Fibroblast of skin of right biceps (primary cell): Measurements from ENCODE around the gene SEL1L3.
"Not testable (repeated sequence)": the region's sequence is repeated elsewhere in the genome, so short reads cannot be mapped to it uniquely, and the experiment has no call there.

Experiments used
- DNase-seq: peaks from one replicate; pipeline ENCODE4 v3.0.0-alpha.2; 2013

SEL1L3 gene

DNA sequence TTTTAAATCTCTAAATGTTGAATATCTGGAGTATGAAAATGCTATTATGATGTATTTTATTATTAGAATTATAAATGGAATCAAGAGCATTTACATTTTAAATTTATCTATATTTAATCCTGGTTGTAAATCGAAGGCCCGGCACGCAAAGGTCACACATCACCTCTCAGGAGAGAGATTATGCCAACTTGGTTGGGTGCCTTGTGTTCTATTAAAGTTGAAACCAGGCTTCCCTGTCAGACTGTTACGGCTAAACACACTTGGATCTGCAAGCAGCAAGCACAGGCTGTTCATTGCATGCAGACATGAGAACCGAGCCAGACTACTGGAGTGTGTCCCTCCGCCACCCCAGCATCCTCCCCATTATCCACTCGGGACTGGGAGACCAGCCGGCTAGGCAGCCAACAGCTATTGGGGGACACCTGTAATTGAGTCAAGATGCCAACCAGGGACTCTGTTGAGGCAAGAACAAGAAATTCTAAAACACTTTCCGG, 16.4 kb upstream of the SEL1L3 start:
- DNase-seq, result no peak

DNA sequence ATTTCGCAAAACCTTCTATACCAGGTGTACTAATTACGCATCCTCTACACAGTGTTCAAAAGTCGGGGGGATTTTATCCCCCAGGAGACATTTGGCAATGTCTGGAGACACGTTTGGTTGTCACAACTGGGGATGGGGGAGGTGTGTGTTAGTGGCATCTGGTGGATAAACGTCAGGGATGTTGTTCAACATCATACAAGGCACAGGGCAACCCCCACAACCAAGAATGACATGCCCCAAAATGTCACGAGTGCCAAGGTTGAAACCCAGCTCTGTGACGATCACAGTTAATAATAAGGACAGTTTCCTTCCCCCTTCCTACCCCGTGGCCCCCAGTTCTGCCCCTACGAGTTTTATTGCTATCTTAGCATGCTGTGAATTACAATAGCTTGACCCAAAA, 15.9 kb upstream of the SEL1L3 start:
- DNase-seq, result no peak

DNA sequence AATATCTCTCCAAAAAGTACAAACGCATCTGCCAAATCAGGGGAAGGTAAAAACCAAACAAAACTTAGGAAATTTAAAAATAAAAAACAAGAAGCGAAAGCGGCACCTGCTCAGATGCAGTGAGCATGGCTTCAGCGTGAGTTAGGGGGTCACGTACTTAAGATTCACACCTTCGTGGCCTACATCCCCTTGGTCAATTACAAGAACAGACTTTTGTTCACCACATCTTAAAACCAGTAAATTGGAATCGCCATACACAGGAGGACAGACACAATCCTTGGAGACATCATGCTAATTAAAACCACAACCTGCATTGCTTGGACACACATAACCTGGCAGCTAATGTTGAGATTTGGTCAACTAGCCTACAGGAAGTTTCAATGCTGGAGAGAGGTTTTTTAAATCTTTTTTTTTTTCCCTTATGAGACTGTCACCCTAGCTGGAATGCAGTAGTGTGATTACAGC, 12.5 kb upstream of the SEL1L3 start:
- no peak for DNase-seq

DNA sequence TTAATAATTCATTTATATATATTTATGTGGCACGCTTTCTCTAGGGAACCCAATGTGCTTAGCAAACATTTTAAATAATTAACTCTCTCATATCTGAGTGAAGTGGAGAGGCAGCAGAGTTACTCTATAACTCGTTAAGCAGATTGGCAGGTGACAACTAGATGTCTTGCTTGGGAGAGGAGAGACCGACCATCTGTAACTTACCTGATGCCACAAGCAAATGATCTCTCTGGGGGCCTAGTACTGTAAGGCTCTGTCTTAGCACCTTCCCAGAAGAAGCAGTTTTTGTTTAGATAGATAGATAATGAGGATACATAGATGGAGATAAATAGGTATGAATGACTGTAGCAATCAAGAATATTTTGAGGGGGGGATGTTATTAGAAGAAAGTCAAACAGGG, 11.9 kb upstream of the SEL1L3 start:
- no peak for DNase-seq

DNA sequence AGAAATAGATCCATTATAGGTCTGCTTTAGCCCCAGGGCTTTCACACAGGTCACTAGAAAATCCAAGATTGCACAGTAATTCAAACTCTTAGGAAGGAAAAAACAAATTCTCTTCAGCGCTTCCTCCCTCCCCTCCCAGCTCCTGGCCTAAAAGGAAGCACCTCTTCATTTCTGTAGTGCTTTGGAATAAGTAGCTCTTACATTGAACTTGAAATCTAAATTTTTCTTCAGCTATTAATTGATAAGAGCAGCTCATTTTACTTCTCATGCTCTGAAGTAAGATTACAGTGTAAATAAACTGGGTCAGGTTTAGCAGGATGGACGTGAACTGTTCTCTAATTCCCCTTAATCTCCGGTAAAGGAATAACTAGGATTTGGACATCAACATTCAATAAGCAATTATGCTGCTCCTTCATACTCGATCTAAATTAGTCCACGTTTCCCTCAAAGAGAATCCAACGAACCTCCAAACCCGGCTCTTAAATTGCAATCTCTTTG, 10.9 kb upstream of the SEL1L3 start:
- no peak for DNase-seq

DNA sequence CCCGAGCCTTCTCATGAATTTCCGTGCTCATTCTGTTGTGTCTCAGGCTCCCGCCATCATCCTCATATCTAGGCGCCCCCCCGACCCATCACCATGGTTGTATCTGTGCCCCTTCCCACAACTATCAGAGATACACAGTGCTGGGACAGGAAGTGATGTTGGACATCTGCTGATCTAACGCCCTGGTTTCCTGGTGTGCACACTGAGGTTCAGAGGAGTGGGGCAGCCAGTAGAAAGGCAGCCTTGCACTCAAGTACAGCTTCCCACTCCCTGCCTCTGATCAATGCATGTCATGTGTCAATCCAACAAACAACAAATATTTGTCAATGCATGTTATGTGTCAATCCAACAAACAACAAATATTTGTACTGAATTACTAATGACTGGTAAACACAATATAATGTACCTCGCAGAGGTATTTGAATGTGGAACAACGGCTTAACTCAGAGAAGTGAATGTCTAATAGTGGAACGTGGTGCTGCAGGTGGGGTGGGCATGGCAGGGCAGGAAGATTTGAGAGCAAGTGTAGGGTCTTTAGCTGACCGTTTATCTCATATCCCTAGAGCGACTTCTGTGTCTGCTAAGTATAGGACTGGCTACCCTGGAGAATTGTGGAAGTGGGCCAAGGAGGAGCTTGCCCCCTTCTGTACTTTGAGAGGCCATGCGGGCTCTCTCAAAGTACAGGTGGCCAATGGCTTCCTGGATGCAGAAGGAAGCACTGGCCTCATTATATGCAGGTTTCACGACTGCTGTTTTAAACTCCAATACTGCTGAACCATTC, 10.3 kb upstream of the SEL1L3 start:
- DNase-seq, result no peak

DNA sequence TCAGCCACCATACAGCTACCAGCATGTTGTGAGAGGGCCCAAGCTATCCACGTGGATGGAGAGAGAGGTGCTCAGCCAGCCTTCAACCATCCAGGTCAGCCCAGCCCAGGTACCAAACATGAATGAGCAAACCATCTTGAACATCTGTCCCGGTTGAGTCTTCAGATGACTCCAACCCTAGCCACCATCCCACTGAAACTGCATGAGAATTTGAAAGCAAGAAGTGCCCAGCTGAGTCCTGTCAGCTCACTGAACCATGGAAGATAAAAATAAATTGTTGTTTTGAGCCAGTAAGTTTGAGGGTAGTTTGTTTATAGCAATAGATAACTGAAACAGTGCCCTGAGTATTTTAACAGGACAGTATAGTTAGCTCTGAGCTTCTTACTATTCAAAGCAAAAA, 7.3 kb upstream of the SEL1L3 start:
- no peak for DNase-seq

DNA sequence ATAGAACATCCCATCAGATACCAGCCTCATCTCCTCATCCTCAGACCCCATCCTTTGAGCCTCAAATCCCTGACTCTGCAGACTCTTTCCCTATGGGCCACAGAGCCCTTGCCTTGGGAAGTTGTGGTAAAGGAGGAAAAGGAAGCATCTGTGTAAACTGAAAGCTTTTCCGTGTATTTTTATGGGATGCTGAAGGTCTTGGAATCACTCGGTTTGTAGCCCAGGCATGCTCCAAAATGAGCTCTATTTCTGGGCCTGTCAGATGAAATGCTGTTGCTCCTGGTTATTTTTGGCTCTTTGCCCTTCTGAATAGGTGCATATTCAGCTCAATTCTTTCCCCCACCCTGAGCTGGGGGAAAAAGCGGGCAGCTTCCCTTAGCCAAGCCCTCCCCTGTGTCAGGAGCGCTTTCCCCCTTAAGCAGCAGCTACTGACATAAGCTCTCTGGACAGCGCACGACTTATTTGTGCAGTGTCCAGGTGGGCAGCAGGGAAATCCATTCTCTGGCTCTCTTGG, 5.0 kb upstream of the SEL1L3 start:
- DNase-seq, result no peak

DNA sequence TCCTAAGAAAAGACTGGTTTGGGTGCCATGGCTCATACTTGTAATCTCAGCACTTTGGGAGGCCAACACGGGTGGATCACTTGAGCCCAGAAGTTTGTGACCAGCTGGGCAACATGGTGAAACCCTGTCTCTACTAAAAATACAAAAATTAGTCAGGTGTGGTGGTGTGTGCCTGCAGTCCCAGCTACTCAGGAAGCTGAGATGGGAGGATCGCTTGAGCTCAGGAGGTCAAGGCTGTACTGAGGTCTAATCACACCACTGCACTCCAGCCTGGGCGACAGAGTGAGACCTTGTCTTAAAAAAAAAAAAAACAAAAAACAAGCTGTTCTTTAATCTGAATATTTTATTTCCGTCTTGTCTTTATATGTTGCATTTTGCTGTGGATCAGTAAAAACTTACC, 3.6 kb upstream of the SEL1L3 start:
- not testable (repeated sequence) for DNase-seq

DNA sequence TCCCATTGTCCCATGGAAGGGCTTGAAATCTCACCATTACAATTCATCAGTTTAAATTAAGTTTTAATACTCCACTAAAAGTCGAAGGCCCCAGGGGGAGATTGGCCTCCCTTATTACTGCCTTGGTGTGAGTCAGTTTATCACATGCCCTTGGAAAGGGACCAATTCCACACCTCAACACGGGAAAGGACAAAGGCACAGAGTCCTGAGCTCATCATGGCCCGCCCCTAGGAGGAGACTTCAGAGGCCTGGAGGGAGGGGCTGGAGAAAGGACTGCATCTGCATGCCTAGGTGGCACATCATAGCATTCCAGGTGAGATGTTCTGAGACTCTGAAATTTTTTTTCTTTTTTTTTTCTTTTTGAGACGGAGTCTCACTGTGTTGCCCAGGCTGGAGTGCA, 2.8 kb upstream of the SEL1L3 start:
- DNase-seq, result peak; percentile 31

DNA sequence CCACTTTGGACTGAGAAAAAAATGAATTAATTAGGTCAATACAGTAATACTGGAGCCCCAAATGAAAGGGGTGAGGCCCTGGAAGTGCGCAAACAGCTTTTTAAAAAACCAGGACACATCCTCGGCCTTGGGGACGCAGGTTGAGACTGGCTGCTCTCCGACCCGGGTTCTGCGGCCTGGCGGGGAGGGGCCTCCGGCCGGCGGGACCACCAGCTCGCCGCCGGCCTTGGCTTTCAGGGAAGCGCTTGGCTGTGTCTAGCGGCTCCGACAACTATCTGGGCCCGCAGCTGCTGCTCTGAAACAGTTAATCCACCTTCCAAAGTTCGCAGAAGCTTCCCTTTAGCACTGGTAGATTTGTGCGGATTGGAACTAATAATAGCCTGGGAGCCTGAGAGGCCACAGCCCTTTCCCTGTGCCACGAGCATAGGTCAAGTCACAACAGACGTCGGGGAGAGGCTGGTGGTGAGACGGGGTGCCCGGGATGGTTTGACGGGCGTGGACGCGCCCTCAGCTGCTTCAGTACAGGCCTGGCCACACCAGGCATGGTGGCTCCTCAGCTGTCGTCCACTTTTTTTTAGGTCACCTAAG, 1.1 kb upstream of the SEL1L3 start:
- DNase-seq, result no peak

DNA sequence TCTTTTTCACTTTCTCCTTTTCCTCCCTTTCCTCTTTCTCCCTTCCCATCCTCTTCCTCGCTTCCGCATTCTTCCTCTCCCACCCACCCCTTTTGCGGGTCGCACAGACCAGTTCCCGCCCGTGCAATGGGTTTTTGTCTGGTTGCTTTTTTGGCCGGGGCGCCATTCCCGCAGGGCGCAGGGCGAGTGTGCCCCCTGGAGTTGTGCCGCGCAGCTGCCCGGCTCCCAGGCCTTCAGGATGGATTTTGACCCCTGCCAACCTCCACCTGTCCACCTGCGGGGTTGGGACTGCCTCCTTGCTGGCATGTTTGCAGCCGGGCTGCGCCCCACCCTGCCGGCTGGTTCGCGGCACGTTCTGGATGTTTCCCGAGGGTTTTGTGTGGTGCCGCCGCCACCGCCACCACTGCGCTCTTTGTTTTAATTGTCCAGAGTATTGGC, 578 bp upstream of the SEL1L3 start:
- DNase-seq, result no peak

DNA sequence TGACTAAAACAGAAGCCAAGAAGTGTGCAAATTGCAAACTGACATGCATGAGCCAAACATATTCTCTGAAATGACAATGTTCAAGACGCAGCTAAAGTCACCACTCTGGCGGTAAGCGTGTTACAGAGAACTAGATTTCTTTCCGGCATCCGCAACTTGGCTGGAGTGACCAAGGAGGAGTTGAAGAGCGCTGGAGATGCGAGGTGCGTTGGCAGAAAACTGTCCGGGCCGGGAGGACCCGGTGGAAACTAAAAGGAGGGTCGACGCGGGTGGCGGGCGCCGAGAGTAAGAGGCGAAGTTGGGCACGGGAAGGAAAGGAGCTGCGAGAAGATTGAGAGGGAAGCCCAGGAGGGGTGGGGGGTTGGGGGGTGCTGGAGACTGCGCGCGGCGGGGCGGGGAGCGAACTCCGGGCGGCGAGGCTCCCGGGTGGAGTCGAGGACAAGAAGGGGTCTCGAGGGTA, 807 bp downstream of the SEL1L3 start:
- peak; percentile 46 for DNase-seq

DNA sequence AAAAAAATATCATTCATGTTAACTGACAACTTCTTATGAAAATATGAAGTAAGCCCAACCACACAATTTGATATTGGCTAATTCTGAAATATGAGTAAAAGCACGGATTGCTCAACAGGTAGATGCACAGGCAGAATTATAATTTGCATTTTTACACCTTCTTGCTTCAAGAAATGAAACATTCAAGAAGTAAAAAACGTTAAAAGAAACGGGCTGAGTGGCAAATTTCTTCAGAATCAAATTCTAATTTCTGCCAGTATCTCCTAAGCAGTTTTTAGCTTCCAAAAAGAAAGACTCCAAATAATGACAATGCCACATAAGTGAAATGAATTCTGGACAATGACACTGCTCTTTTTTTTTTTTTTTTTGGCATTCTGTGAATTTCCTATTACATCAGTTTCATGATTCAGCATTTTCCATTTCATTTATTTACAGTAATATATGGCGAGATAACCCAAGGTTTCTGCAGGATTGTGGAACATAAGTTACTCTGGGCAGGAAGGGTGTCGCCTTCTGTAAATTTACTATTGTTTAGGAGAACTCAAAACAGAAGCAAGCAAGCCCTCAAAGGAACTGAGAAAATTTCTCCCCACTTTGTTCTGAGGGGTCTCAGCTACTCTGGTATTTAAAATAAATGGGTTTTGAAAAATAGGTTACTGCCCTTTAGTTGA, 1.4 kb downstream of the SEL1L3 start:
- peak; percentile 59 for DNase-seq

DNA sequence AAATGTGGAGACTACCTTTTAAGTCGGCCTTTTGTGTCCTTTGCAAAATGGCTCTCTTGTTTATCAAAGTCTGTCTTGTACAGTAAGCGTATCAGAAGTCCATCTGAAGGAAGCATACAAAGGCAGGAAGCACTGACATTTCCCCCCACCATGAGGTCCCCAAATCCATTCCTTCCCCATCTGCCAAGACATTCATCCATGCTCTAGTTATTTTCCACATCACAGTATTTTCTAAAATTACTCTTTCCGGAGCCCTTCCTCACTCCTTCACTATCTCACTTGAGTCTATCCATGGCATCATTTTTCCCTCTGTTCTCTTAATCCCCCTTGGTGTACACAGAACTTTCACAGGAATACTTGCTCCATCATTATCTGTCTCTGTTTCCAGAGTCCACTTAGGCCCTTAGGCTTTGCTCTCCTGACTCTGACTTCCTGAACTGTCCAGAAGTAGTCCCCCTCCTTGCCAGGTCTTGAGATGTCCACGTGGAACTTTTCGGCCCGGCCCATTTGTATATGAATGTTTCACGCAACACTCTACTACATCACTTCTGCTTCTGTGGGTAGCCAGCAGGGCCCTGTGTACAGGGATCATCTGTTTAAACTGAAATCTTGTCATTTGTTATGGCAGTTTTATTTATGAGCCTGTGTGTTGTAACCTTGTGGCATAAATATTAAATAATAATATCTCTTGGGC, 2.1 kb downstream of the SEL1L3 start:
- no peak for DNase-seq

DNA sequence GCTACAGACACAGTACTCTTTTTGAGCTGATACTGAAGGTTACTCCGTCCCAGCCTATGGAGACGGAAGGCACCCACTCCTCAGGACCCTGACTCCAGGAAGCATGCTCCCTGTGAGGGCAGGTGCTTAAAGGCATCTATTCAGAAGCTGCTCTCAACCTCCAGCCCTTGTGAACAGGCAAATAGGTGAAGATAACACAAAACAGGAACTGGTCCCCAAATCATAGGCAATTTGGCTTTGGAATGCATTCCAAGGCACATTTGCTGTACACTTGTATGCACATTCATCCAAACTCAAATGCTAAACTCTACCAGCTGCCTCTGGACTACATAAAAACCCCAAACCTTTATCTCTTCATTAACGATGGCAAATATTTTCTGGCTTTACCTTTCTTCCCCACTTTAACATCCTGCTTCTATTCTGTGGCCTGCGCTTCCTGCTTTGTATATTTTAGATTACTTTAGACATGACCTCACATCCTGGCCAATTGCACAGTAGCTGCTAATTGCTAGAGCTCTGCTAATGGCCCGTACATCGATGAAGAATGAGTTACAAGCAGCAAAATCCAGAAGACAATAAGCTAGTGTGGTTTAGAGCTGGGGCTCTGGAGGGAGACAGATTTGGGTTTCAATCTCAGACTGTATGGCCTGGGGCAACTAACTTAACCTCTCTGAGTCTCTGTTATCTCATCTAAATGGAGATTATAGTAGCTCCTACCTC, 3.2 kb downstream of the SEL1L3 start:
- DNase-seq, result peak; percentile 42

DNA sequence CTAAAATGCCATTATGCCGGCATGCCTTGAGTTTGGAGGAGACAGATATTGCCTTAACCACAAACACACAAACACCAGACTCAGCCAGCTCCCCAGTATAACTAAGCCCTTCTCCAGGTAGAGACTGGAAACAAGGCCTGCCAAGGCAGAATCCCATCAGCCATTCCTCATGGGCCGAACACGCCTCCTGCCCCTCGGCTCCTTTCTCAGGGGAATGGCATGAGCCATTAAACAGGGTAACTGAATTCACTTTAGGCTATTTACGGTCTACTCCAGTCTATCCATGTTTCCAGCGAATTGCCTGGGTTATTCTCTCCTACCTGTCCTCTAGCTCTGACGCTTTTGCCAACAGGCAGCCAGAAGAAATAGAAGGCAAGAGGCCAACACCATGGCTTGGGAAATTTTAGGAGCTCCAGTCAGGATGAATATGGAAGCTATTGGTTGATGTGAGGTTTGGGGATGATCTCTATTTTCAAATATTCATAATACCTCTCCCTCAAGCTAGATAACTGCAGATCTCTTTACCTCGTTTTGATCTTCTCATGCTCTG, 4.9 kb downstream of the SEL1L3 start:
- no peak for DNase-seq

DNA sequence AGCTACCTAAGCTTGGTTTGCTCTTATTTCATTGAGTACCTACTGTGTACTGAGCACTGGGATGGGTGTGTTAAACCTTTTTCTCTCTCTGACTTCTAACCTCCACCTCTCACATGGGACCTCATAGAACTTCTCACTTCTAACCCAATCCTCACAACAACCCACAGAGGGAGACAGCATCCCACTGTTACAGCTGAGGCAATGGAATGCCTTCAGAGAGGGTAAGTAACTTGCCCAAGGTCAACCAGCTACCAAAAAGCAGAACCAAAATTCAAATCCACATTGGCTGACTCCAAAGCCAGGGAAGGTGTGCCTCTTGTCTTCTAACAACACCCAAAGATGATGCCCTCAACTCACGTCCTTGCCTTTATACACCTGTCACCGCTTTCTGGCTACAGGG, 5.4 kb downstream of the SEL1L3 start:
- no peak for DNase-seq

DNA sequence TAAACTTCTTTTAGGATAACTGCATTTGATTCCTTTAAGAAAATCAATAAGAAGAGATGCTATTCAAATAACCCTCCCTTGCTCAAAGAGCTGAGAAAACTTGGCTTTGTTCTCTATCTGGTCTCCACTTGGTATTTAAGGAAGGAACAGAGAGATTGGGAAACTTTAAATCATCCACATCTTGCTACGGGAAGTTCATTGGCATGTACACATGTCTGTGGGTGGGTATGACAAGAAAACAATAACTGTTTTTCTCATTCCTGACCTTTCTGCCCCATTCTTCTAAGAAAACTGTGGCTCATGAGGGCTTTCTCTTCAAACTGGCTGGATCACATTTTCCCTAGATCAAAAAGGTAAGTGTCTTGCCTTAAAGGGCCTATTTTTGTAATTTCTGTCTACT, 6.0 kb downstream of the SEL1L3 start:
- DNase-seq, result no peak

DNA sequence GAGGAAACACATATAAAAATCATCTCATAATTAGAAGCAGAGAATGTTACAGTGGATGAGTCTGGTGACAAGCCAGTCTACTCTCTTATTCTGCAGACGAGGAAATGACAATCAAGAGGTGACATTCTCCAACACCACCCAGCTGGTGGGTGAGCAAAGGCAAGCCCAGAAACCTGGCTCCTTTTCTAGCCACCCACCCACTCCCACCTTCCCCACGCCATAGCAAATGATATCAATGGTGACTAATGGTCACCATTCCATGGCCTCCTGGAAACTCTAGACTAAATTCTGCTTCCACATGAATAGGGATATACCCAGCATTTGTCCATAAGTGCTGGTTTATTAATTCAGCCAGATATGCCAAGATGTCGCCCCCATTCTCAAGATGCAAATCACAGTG, 10.7 kb downstream of the SEL1L3 start:
- no peak for DNase-seq

DNA sequence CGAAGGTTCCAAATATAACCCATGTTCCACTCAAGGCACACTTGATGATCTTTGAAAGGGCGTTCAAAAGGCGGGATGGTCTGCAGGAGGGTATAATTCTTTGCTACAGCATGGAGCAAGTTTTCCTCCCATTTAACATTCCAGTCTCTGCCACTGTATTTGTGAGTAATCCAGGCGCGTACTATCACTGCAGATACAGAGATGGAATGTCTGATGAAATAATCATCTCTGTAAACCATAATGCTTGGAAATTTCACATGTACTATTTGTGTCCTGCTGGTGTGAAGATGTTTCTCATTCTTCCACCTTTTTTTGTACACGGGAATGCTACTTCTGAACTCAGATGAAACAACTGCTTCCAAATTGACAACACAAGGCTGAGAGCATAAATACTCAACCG, 15.5 kb downstream of the SEL1L3 start:
- DNase-seq, result peak; percentile 73
